GM21423 (cell line): Measurements from ENCODE around the gene WDR70.
"Not testable (repeated sequence)": the region's sequence is repeated elsewhere in the genome, so short reads cannot be mapped to it uniquely, and the experiment has no call there.

Experiments used
- ATAC-seq: cut with Tn5 transposase; IDR thresholded peaks from one replicate; pipeline ENCODE4 v1.9.1; 2021; ENCODE audit warnings: mild to moderate bottlenecking, moderate library complexity; ENCODE audit not compliant: unreplicated experiment

The WDR70 gene

DNA sequence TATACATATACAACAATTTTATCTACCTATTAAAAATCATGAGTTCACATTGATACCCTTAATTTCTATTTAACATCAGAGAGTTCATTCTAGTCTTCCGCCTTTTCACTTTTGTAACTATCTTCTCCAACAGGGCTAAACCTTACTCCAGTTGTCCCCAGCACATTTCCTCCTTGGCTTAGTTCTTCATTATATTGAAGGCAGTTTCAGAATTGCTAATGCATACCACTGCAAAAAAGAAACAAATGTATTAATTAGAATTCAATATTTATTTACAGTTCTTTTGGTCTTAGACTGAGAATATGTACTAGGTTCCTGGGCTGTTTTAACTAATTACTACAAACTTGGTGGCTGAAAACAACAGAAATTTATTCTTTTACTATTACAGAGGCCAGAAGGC is 132.5 kb downstream of the WDR70 start:
- no peak for ATAC-seq

DNA sequence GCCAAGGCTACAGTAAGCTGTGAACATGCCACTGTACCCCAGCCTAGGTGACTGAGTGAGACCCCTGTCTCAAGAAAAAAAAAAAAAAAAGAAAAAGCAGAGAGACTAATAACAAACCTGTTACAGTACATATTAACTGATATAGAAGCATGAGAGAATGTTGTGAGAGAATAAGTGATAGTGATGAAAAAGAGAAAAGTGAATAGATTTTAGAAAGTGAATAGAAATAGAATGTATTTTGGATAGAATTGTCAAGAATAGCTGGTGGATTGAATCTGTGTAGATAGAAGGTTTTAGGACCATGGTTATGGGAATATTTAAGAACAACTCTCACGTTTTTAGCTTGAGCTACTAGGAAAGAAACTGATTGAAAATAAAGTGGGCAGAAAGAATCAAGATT is 135.8 kb downstream of the WDR70 start:
- no peak for ATAC-seq

DNA sequence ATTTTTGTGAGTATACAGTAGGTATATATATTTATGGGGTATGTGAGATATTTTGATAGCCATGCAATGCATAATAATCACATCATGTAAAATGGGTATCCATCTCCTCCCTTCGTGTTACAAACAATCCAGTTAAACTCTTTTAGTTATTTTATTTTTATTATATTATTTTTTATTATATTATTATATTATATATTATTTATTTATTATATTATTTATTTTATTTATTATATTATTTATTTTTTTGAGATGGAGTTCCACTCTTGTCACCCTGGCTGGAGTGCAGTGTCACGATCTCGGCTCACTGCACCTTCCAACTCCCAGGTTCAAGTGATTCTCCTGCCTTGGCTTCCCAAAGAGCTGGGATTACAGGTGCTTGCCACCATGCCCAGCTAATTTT is 138.6 kb downstream of the WDR70 start:
- ATAC-seq, result no peak

DNA sequence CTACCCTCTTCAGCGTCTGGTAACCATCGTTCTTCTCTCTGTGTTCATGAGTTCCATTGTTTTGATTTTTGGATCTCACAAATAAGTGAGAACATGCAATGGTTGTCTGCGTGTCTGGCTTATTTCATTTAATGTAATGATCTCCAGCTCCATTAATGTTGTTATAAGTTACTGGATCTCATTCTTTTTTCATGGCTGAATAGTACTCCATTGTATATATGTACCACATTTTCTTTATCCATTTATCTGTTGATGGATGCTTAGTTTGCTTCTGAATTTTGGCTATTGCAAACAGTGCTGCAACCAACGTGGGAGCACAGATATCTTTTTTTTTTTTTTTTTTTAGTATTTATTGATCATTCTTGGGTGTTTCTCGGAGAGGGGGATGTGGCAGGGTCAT is 139.2 kb downstream of the WDR70 start:
- not testable (repeated sequence) for ATAC-seq

DNA sequence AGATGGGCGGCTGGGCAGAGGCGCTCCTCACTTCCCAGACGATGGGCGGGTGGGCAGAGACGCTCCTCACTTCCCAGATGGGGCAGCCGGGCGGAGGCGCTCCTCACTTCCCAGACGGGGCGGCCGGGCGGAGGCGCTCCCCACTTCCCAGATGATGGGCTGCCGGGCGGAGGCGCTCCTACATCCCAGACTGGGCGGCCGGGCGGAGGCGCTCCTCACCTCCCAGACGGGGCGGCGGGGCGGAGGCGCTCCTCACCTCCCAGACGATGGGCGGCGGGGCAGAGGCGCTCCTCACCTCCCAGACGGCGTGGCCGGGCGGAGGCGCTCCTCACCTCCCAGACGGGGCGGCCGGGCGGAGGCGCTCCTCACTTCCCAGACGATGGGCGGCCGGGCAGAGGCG is 140.2 kb downstream of the WDR70 start:
- ATAC-seq, result no peak

DNA sequence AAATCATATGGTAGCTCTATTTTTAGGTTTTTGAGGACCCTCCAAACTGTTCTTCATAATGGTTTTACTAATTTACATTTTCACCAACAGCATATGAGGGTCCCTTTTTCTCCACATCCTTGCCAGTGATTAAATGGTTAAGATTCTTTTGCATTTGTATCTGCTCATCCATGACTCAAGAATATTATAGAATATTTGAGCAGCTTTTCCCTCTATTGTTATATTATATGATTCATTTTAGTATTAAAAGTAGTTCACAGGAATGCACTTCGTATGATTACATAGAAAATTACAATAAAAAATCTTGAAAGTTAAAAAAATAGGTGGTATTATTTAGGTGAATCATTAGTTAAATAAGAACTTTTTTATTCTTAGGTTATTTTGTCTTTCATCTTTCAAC is 140.7 kb downstream of the WDR70 start:
- no peak for ATAC-seq

DNA sequence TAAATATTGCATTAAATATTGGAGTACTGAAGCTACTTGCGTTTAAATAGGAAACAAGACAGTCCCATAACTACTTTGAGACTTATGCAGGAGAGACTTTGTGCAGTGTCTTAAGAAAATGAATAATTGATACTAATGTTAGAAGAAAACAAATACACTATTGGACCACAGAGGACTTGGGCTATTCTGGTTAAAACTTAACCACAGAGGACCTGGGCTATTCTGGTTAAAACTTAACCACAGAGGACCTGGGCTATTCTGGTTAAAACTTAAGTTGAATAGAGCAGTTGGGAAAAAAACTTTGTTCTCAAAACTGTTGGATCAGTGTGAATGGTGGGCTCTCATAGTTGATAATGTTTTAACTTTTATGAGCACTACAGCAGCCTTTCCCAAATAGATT is 141.7 kb downstream of the WDR70 start:
- ATAC-seq, result peak; percentile 60

DNA sequence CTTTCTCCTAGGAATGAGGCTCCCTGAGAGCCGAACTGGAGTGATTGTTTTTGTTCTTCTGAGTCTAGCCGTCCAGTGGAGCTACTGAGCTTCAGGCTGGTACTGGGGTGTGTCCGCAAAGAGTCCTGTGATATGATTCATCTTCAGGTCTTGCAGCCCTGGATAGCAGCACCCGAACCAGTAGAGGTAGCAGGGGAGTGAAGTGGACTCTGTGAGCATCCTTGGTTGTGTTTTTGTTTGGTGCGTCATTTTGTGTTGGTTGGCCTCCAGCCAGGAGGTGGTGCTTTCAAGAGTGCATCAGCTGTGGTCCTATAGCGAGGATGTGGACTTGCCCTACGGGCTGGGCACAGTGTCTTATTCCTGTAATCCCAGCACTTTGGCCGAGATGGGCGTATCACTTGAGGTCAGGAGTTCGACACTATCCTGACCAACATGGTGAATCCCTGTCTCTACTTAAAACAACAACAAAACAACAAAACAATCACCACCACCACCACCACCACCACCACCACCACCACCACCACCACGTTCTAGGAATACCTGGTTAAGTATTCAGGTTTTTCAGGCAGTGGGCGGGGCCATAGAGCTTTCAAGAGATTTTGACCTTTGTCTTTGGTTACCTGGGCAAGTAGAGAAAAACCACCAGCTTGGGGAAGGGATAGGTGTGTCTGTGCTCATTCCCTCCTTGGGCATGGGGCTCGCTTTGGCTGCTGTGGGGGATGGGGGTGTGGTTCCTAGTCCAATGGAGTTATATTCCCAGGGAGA is 154.0 kb downstream of the WDR70 start:
- ATAC-seq, result no peak

DNA sequence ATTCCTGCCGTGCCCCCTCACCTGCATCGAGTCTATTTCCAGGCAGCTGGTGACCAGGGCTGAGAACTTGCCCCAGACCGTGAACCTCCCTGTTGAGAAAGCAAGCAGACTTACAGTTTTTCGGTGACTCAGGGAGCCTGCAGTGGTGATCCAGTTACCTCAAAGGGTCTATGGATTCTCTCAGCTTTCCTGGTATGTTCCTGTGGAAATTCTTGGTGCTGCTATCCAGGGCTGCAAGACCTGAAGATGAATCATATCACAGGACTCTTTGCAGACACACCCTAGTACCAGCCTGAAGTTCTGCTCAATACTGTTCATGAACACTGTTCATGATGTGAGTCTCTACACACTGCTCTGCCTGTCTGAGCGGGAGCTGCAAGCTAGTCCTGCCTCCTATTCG is 154.7 kb downstream of the WDR70 start:
- no peak for ATAC-seq

DNA sequence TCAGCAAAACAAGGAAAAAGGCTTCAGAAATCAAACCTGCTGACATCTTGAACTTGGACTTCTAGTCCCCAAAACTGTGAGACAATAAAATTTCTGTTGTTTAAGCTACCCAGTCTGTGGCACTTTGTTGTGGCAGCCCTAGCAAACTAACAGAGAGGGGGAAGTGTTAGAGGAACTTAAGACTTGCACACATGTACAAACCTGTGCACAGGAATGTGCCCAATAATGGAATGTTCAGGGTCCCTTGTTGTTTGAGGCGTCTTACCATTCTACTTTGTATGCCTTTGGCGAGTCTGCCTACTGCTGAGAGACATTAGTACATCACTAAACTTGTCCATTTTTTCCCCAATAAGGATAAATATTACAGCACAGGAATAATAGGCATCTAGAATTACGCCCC is 160.3 kb downstream of the WDR70 start:
- no peak for ATAC-seq

DNA sequence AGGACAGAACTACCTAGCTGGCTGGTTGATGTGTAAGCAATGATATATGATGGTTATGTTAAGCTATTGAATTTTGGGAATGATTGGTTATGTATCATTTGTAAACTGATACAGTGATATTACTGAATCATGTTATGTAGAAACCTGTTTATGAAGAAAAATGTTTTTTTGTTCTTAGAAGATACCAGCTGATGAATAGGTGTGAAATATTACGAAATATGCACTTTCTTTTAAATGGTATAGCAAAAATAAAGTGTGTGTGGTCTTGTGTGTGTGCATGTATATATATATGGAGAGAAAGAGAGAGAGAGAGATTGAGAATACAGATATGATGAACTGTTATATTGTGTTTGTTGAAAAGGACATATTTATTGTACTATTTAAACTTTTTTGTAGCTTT is 164.1 kb downstream of the WDR70 start:
- ATAC-seq, result no peak

DNA sequence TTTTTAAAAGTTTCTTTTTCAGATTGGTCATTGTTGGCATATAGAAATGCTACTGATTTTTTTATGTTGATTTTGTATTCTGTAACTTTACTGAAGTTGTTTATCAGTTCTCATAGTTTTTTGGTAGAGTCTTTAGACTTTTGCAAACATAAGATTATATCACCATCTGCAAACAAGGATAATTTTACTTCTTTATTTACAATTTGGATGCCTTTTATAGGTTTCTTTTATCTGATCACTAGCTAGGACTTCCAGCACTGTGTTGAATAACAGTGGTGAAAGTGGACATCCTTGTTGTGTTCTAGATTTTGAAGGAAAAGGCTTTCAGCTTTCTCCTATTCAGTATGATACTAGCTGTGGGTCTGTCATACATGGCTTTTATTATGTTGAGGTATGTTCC is 170.3 kb downstream of the WDR70 start:
- no peak for ATAC-seq

DNA sequence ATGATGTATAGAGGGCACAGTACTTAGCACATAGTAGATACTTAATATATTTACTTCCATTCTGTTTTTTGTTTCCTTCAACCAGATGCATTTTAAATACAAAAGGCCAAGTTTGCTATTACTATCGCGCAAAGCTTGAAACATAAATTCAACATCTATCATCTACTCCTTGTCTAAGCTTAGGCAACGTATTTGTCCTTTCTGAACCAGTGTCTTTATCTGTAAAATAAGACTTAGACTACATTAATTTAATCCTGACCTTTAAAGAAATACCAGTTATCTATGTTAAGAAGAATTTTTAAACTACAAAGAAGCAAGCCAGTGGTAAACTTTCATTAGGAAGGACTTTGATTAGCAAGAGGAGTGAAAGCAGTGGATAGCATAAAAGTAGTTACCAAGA is 173.0 kb downstream of the WDR70 start:
- no peak for ATAC-seq

DNA sequence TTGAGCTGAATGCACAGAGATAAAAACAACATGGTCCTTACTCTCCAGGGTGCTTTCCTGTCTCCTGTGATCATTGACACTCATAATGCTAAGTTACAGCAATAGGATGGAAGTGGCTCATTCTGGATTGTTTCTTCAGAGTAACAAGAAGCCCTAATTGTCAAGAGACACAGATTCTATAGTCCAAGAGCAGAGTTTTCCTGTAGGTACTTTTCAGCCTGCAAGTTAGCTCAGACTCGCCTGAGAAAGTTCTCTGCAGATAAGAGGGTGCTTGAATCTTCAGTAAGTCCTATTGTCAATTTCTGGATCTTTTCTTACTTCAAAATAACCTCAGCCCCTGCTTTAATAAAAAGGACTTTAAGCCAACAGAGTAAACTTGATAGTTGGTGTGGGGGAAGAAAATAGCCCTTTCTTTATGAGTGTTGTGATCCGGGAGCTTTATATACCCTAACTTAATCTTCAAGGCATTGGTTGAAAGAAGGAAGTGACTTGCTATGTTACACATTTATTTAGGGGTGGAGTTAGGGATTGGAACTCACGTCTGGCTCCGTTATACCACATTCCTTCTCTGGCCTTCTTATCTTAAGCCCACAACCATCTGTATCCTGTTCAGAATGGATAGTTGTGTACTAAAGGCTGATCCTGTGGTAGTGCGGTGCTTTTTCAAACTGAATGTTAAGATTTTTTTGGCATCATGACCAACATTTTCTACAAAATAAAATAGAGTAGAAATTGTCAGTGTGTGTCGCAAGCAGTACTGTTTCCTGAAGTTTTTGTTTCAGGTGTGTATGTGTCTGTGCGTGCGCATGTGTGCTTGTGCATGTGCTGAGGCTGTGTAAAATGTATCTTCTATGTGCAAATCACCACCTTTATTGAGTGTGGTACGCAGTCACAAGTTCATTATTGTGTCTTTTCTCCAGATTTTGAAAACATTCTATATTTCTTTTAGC is 173.9 kb downstream of the WDR70 start:
- no peak for ATAC-seq

DNA sequence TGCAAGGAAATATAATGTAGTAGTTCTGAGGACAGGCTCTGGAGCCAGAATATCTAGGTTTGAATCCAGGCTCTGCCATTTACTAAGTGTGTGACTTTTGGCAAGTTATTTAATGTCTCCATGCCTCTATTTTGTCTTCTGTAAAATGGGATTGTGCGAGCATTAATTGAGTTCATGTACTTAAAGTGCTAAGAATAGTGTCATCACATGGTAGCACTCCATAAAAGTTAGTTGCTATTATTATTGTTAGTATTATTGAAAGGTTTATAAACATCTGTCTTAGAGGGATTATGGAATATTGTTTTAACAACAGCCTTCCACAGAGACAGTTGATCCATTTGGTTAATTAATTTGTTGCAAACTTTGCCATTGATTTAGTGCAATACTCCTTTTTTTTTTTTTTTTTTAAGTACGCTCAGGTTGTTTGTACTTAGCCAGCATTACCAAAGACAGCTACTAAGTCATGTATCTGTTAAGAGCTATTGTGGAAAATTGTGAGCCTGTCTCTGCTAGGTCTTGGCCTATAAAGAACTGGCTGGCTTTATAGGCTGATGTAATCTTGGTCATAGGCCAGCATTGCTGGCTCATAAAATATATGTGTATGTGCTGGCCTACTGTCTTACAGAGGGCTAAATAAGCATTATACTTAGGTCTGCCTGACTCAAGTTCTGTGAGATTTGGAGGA is 174.7 kb downstream of the WDR70 start:
- no peak for ATAC-seq

DNA sequence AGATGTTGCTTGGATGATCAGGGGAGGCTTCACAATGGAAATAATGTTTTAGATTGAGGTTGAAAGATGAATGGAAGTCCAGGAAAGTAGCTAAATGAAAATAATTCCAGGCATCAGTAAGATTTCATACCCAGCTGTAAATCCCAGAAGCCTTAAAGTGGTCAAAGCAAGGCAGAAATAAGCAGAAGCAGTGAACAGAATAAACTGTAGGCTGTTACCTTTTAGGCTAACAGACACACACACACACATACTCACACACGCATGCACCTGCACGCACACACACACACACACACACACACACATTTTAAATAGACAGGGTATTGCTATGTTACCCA is 175.3 kb downstream of the WDR70 start:
- ATAC-seq, result no peak

DNA sequence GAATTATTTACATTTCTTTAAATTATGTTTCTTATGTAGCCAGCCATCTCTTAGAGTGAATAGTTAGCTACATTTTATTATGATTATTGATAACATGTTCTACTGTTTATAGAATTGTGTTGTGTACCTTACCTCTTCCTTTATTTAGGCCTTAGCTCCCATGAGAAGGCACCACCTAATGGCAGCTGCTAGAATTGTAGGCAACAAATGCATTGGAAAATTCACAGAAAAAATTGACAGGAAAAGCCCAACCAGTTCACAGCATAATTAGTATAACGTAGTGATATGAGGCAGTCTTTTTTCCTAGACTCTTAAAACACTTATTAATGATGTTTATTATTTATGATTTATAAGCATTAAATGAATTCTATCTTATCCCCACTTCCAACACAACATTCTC is 175.8 kb downstream of the WDR70 start:
- no peak for ATAC-seq

DNA sequence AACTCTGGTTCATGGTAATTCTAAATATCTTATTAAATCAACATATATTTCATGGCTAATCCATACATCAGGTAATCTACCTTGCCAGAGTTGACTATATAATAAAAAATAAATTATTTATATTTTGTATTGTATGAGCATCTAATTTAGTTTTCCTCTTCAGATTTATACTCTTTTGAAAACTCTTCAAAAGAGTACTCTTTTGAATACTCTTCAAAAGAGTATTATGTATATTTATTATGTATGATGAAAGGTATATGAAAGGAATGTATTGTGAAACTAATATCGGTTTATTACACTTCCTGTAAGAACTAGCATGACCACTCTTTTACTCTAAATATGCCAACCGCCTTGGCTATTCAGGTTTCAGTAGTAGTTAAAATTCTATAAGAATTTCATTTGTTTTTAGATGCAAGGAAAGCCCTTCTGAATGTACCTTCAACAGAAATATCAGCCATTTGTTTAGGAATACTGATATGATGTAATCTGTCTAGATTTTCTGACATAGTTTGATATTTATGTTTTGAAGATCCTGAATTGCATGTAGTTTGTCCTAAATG is 178.7 kb downstream of the WDR70 start:
- no peak for ATAC-seq

DNA sequence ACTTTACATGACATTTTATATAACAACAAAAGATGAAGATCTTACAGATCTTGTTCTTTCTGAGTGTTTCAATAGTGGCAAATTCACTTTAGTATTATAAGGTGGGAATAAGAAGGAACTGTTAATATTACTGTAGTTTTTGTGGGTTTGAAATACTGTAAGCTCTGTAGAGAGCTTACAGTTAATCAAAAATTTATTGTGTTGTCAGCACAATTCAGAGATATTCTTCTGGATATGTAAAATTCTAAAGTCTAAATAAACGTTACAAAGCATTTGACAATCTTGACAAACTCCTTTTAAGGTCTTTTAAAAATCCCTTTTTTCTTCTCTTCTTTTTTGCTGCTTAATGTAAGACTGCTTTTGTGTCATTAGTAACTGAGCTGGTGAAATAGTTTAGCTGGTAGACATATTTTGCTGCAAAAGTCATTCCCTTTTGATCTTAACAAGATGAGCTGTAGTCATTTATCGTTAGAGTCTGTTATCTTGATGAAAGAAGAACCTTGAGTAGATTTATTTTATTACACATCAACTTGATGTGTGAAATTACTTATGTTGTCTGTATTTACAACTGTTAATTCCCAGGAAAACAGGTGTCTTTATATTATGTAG is 186.0 kb downstream of the WDR70 start:
- ATAC-seq, result no peak

DNA sequence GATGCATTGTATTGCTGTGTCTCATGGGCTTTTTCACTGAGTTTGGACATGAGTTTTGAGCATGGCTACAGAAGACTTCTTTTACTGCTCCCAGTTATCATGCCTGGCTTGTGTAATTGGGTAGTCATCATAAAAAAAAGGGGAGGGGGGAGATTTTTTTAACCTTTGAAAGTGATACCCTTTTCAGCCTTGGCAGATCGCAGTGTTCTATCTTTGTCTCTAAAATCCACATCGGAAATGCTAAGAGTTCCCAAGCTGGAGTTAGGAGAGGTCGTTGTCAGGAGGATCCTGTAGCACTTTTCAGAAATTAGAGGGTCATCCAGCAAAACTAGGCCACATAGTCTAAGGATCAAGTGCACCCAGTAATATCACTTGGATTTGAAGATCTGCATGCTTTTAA is 188.4 kb downstream of the WDR70 start:
- no peak for ATAC-seq
